HL-60 (cell line): Measurements from ENCODE around the gene GALT.

Experiments used
- DNase-seq, 2 experiments: peaks; one replicate each; pipeline ENCODE4 v3.0.0-alpha.2; 2010 to 2020; ENCODE audit warnings: low read depth in 1 of 2, low spot score in 1 of 2
- H3K27ac ChIP-seq: fragments of 250-450 bp; sonication (Bioruptor Pico); replicated peaks from 2 replicates; pipeline ENCODE4 v1.5.1; 2020; ENCODE audit warnings: mild to moderate bottlenecking, moderate library complexity
- H3K27me3 ChIP-seq: fragments of 250-450 bp; sonication (Bioruptor Pico); 2 replicates; pipeline ENCODE4 v1.5.1; 2021; ENCODE audit warnings: mild to moderate bottlenecking, moderate library complexity; ENCODE audit not compliant: insufficient read depth, poor library complexity, severe bottlenecking
- H3K4me3 ChIP-seq: replicated peaks from 2 replicates; pipeline ENCODE4 v1.5.1; 2011; ENCODE audit warnings: mild to moderate bottlenecking, control low read depth, low read length; ENCODE audit not compliant: insufficient read depth
- GABPA ChIP-seq: IDR thresholded peaks from 2 replicates; pipeline ENCODE4 v1.6.1; 2012; ENCODE audit warnings: low read depth
- POLR2AphosphoS5 ChIP-seq: IDR thresholded peaks from 2 replicates; pipeline ENCODE4 v1.6.1; 2012; ENCODE audit warnings: low read depth
- SPI1 ChIP-seq: IDR thresholded peaks from 2 replicates; pipeline ENCODE4 v1.6.1; 2012; ENCODE audit warnings: low read depth, mild to moderate bottlenecking, borderline replicate concordance
- TF ChIP-seq, protein P1 (sequence below): IDR thresholded peaks from one replicate; pipeline ENCODE4 v1.5.1; 2011; ENCODE audit warnings: low read length, control low read depth, inconsistent platforms; ENCODE audit not compliant: insufficient read depth
- TF ChIP-seq, protein P2 (sequence below): IDR thresholded peaks from 2 replicates; pipeline ENCODE4 v1.6.1; 2012; ENCODE audit warnings: low read depth; ENCODE audit not compliant: insufficient replicate concordance

Gene GALT

DNA sequence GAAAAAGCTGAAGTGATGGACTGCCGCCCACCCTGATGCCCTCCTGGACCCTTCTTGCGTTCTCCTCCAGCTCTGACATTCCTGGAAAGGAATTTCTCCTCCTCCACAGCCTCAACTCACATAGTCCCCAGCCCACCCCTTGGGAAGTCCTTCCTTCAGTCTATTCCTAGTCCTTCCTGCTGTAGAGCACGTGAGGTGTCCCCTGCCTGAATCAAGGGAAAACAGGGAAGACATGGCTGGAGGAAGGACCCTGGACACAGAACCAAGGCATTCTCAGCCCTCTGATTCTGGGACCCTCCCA lies 21.3 kb upstream of the GALT start:
- TF ChIP-seq, protein P1, sequence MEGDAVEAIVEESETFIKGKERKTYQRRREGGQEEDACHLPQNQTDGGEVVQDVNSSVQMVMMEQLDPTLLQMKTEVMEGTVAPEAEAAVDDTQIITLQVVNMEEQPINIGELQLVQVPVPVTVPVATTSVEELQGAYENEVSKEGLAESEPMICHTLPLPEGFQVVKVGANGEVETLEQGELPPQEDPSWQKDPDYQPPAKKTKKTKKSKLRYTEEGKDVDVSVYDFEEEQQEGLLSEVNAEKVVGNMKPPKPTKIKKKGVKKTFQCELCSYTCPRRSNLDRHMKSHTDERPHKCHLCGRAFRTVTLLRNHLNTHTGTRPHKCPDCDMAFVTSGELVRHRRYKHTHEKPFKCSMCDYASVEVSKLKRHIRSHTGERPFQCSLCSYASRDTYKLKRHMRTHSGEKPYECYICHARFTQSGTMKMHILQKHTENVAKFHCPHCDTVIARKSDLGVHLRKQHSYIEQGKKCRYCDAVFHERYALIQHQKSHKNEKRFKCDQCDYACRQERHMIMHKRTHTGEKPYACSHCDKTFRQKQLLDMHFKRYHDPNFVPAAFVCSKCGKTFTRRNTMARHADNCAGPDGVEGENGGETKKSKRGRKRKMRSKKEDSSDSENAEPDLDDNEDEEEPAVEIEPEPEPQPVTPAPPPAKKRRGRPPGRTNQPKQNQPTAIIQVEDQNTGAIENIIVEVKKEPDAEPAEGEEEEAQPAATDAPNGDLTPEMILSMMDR: no peak
- TF ChIP-seq, protein P2, sequence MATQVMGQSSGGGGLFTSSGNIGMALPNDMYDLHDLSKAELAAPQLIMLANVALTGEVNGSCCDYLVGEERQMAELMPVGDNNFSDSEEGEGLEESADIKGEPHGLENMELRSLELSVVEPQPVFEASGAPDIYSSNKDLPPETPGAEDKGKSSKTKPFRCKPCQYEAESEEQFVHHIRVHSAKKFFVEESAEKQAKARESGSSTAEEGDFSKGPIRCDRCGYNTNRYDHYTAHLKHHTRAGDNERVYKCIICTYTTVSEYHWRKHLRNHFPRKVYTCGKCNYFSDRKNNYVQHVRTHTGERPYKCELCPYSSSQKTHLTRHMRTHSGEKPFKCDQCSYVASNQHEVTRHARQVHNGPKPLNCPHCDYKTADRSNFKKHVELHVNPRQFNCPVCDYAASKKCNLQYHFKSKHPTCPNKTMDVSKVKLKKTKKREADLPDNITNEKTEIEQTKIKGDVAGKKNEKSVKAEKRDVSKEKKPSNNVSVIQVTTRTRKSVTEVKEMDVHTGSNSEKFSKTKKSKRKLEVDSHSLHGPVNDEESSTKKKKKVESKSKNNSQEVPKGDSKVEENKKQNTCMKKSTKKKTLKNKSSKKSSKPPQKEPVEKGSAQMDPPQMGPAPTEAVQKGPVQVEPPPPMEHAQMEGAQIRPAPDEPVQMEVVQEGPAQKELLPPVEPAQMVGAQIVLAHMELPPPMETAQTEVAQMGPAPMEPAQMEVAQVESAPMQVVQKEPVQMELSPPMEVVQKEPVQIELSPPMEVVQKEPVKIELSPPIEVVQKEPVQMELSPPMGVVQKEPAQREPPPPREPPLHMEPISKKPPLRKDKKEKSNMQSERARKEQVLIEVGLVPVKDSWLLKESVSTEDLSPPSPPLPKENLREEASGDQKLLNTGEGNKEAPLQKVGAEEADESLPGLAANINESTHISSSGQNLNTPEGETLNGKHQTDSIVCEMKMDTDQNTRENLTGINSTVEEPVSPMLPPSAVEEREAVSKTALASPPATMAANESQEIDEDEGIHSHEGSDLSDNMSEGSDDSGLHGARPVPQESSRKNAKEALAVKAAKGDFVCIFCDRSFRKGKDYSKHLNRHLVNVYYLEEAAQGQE: no peak
- TF ChIP-seq GABPA (no peak), SPI1 (no peak), POLR2AphosphoS5 (no peak)
- no peak overlapping the region for H3K27ac ChIP-seq
- H3K4me3 ChIP-seq: no peak overlapping the region
- no peak for DNase-seq
- H3K27me3 ChIP-seq: peaks cover 68% of the 10 kb centered on the region

DNA sequence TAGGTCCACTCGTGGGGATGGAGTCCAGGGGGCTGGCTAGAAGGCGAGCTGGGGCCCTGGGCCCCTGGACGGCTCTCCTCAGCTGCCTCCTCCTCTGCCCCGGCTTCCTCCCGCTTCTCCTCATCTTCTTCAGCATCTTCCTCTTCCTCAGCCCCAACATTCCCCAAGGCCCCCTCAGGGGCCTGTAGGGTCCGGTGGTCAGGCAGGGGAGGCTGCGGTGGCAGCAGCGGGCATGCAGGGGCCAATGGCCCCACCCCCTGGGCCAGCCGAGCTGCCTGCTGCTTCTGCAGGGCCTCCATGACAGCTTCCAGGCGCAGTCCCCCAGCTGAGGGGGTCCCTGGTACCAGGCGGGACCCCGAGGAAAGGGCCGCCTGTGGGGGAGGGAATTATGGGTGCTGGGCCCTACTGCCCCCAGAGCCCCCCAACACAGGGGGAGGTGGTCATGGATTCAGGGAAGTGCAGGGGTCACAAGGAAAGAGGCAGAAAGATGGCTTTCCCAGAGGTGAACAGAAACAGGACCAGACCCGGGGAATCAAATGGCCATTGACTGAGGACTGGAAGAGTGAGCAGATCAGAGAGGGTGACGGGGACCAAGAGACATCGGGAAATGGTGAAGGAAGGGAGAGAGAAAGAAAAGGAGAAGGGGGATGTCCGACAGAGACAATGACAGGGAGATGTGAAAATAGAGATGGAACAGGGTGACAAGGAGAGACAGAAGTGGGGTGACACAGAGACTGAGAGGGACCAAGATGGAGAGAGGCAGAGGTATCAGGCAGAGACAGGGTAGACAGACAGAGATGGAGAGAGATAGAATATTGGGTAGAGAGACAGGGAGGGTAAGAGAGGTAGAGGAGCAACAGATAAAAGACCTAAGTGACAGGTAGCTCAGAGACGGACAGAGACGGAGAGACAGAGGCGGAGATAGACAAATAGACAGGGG lies 18.5 kb upstream of the GALT start:
- Histone ChIP-seq H3K4me3 (no peak overlapping the region), H3K27ac (no peak overlapping the region), H3K27me3 (peaks cover 63% of the 10 kb centered on the region)
- DNase-seq: no peak
- TF ChIP-seq GABPA: no peak
- TF ChIP-seq SPI1: no peak
- TF ChIP-seq, protein P2: no peak

DNA sequence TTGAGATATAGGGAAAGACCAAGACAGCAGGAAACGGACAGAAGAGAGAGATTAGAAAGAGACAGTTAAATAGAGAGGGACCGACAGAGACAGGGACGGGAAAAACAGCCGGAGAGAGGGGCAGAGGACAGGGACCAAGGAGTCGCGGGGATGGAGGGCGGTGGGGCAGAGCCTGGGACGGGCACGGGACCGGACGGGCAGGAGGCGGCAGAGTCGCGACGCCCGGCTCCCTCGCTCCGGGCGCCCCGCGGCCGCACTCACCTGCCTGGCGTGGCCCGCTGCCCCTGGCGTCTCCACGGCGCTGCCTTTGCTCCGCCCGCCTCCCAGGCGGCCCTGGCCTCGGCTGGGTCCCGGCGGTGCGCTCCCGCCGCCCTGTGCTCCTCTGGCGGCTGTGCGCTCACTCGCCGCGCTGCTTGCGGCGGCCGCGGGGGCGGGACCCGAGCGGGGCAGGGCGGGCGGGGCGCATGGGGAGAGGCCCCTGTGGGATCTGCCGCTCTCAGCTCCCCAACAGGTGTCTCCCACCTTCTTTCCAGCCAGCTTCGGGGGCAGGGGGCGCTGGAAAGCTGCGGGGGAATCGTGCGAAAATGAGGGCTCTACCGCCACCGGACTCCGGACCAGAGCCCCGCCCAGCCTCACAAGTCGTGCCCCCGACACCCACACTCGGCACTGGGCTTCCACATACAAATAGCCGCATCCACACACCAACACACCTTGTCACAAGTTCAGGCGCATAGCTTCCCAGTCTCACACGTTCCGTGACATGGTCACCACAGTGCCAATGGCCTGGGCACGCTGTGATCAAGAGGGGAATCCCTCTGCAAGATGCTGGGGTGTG lies 17.6 kb upstream of the GALT start, which contains the start of gene ARID3C:
Gene ARID3C, minus strand, starts transcription at position 411 of the 835 bp plus-strand sequence. CDS start 1,052 bp downstream, outside the sequence.
- no peak within 1 kb of the TSS for H3K27ac ChIP-seq
- H3K4me3 ChIP-seq: peak within 1 kb of the TSS; percentile 21
- peaks cover 55% of the 10 kb centered on the region for H3K27me3 ChIP-seq
- no peak for DNase-seq
- TF ChIP-seq, protein P1: no peak
- TF ChIP-seq SPI1: no peak
- no peak for TF ChIP-seq POLR2AphosphoS5
- TF ChIP-seq GABPA: no peak
- TF ChIP-seq, protein P2: no peak
